ENCODE data around the gene FERMT1. TPM values are rescaled to one million over a fixed set of nuclear protein-coding genes. Genes with fewer than 3 reads are reported as not detected.

FERMT1 gene
- total RNA-seq, 2 donors from 2014 or later: 3.5 to 4.1 TPM

DNA sequence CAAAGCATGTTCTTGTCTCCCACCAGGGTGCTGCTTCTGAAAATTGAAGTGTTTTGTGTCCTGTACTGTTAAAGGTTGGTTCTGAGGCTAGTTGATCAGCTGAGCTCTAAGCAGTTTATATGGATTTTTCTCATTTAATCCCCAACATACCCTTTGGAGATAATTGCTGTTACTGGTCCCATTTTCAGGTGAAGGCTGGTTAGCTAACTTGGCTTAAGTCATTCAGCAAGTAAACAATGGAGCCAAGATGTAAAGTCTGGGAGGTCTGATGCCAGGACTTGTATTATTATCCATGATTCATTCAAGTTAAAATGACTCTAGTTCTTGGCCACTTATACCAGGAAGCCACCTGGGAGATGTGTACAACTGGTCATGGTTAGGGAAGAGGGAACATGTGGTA lies 42.5 kb upstream of the FERMT1 start:
- H3K4me3 ChIP-seq (ENCODE audit: low read length): no peak overlapping the region
- H3K4me1 ChIP-seq (ENCODE audit: control insufficient read depth, insufficient read depth, low read length): no peaks in the 10 kb centered on the region
- Mint-ChIP-seq H3K9me3 (peaks cover 17% of the 10 kb centered on the region), H3K4me1 (no peaks in the 10 kb centered on the region), H3K36me3 (ENCODE audit: low read depth) (no peaks in the 10 kb centered on the region), H3K27me3 (ENCODE audit: insufficient read depth) (no peaks in the 10 kb centered on the region), H3K27ac (no peak overlapping the region), H3K4me3 (no peak overlapping the region)
- H3K27ac ChIP-seq (ENCODE audit: low read depth, low read length): no peak overlapping the region
- no peaks in the 10 kb centered on the region for H3K27me3 ChIP-seq (ENCODE audit: control insufficient read depth, insufficient read depth, low read length, poor library complexity, severe bottlenecking)
- peaks cover 16% of the 10 kb centered on the region for H3K9me3 ChIP-seq (ENCODE audit: control insufficient read depth, low read length)
- H3K9ac ChIP-seq (ENCODE audit: extremely low read depth, low read length, poor library complexity, severe bottlenecking): no peak overlapping the region
- no peak for DNase-seq
- H3K36me3 ChIP-seq (ENCODE audit: control insufficient read depth, insufficient read depth, low read length): no peaks in the 10 kb centered on the region
- TF ChIP-seq, protein P1, sequence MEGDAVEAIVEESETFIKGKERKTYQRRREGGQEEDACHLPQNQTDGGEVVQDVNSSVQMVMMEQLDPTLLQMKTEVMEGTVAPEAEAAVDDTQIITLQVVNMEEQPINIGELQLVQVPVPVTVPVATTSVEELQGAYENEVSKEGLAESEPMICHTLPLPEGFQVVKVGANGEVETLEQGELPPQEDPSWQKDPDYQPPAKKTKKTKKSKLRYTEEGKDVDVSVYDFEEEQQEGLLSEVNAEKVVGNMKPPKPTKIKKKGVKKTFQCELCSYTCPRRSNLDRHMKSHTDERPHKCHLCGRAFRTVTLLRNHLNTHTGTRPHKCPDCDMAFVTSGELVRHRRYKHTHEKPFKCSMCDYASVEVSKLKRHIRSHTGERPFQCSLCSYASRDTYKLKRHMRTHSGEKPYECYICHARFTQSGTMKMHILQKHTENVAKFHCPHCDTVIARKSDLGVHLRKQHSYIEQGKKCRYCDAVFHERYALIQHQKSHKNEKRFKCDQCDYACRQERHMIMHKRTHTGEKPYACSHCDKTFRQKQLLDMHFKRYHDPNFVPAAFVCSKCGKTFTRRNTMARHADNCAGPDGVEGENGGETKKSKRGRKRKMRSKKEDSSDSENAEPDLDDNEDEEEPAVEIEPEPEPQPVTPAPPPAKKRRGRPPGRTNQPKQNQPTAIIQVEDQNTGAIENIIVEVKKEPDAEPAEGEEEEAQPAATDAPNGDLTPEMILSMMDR (conservative IDR thresholded peaks at IDR 0.05): no peak

DNA sequence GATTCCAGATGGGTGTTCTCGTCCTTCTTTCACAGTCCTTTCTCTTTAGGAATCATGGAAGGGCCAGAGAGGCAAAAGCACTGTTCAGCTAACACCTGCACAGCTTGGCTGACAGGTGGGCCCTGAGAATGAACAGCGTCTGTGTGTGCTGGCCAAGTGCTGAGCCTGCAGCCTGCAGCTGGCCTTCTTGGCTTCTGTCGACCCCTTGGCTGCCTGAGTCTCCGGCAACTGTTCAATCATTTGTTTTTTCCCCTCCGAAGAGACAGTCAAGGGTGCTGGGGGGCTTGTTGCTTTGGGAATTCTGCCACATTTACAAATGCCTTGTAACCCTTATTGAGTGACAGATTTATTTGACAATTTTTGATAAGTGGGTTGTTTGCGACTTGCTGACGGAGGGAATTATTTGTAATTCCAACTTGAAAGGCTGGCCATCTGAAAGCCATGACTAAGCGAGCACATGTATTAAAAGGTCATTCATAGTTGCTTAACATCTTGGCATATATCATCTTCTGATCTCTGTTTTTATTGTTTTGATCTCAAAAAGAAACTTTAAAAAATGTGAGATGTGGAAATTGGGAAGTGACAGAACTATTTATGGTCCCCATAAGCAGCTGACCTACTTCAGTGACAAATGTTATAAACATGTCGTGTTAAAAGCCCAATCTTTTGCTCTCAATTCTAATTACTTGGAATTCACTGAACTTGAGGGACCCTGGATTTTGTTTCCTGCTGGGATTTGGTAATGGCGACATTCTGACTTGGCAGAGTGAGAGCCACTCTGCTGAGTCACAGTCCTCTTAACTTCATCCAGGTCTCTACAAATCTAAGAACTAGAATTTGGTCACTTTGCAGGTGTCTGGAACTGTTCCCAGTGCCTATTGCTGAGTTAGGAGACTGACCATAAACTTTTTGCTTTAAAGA lies 41.9 kb upstream of the FERMT1 start:
- TF ChIP-seq, protein P1 (conservative IDR thresholded peaks at IDR 0.05): no peak
- DNase-seq: no peak
- no peak overlapping the region for H3K4me3 Mint-ChIP-seq
- Histone ChIP-seq H3K9ac (ENCODE audit: extremely low read depth, low read length, poor library complexity, severe bottlenecking) (no peak overlapping the region), H3K36me3 (ENCODE audit: control insufficient read depth, insufficient read depth, low read length) (no peaks in the 10 kb centered on the region), H3K27ac (ENCODE audit: low read depth, low read length) (no peak overlapping the region), H3K4me1 (ENCODE audit: control insufficient read depth, insufficient read depth, low read length) (no peaks in the 10 kb centered on the region), H3K9me3 (ENCODE audit: control insufficient read depth, low read length) (peaks cover 16% of the 10 kb centered on the region), H3K27me3 (ENCODE audit: control insufficient read depth, insufficient read depth, low read length, poor library complexity, severe bottlenecking) (no peaks in the 10 kb centered on the region), H3K4me3 (ENCODE audit: low read length) (no peak overlapping the region)
- no peaks in the 10 kb centered on the region for H3K27me3 Mint-ChIP-seq (ENCODE audit: insufficient read depth)
- peaks cover 17% of the 10 kb centered on the region for H3K9me3 Mint-ChIP-seq
- H3K36me3 Mint-ChIP-seq (ENCODE audit: low read depth): no peaks in the 10 kb centered on the region
- 91 to 94% methylated on average over 5 to 10 of the region's 10 CpGs for WGBS, 2 experiments (ENCODE audit: insufficient coverage in 1 of 2, insufficient read length in 1 of 2)
- H3K4me1 Mint-ChIP-seq: no peaks in the 10 kb centered on the region
- no peak overlapping the region for H3K27ac Mint-ChIP-seq

DNA sequence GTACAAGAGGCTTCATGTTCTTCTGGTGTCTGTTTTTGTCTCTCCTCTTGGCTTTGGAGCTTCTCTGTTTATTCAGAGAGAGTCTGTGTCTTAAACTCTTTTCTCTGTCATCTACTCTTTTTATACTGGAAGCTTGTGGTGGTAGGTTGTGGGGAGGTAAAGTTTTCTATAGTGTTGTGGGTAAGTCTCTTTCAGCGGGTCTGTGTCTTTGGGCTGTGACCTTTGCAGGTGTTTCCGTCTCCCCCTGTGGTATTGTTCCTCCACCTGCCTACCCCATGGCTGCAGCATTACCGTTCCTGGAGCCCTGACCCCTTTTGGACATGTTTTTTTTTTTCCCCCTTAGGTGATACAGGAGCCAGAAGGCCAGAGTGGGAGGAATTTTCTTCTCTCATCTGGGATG lies 37.9 kb upstream of the FERMT1 start:
- 88% methylated on average over 3 of the region's 3 CpGs; no CpG with 5 or more reads in 1 of the 2 experiments for WGBS, 2 experiments (ENCODE audit: insufficient coverage in 1 of 2, insufficient read length in 1 of 2)
- Histone ChIP-seq H3K9ac (ENCODE audit: extremely low read depth, low read length, poor library complexity, severe bottlenecking) (no peak overlapping the region), H3K27ac (ENCODE audit: low read depth, low read length) (no peak overlapping the region), H3K36me3 (ENCODE audit: control insufficient read depth, insufficient read depth, low read length) (no peaks in the 10 kb centered on the region), H3K27me3 (ENCODE audit: control insufficient read depth, insufficient read depth, low read length, poor library complexity, severe bottlenecking) (no peaks in the 10 kb centered on the region), H3K4me1 (ENCODE audit: control insufficient read depth, insufficient read depth, low read length) (no peaks in the 10 kb centered on the region), H3K9me3 (ENCODE audit: control insufficient read depth, low read length) (peaks cover 15% of the 10 kb centered on the region), H3K4me3 (ENCODE audit: low read length) (no peak overlapping the region)
- H3K27me3 Mint-ChIP-seq (ENCODE audit: insufficient read depth): no peaks in the 10 kb centered on the region
- H3K4me3 Mint-ChIP-seq: no peak overlapping the region
- TF ChIP-seq, protein P1 (conservative IDR thresholded peaks at IDR 0.05): no peak
- H3K36me3 Mint-ChIP-seq (ENCODE audit: low read depth): no peaks in the 10 kb centered on the region
- peaks cover 25% of the 10 kb centered on the region for H3K9me3 Mint-ChIP-seq
- H3K27ac Mint-ChIP-seq: no peak overlapping the region
- no peaks in the 10 kb centered on the region for H3K4me1 Mint-ChIP-seq
- no peak for DNase-seq
